HG02623 (cell line): ENCODE results near the gene SPIB.
A peak's percentile ranks its signal among the peaks of the same experiment; 100 is the strongest.

Experiments
- ATAC-seq: cut with Tn5 transposase; IDR thresholded peaks from one replicate; pipeline ENCODE4 v1.9.1; 2021; ENCODE audit warnings: moderate library complexity; ENCODE audit not compliant: unreplicated experiment

The SPIB gene

DNA sequence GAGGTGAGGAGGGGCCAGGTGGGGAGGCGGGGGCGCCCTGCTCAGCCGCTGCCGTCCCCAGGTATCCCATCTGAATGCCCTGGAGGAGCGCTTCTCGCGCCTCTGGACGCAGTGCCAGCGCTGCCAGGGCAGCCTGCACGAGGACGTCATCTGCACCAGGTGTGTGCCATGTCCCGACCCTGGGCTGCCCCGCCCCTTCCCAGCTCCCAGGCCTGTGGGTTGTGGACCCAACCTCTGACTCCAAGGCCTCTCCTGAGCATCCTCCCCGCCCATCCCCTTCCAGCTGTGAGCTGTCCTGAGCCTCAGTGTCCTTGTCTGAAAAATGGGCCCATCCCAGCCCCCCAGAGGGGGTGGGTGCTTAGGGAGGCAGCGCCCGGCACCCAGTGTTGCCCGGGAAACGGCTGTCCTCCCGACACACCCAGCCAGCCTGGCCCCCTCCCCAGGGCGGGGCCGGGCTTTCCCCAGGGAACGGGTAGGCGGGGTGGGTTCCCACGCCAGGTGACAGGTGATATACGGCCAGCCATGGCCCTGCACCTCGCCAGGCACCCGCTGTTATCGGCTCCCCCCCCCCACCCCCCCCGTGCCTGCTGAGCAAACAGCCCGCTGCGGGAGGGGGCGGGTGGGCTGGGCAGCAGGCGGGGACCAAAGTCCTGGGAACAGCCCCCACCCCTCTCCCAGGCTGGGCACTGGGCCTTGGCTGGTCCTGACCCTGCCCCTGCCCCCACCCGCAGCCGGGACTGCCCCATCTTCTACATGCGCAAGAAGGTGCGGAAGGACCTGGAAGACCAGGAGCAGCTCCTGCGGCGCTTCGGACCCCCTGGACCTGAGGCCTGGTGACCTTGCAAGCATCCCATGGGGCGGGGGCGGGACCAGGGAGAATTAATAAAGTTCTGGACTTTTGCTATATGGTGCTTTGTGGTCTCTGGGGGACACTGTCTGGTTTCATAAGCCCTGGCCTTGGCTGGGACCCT lies 1.3 kb upstream of the SPIB start:
- ATAC-seq, result no peak

DNA sequence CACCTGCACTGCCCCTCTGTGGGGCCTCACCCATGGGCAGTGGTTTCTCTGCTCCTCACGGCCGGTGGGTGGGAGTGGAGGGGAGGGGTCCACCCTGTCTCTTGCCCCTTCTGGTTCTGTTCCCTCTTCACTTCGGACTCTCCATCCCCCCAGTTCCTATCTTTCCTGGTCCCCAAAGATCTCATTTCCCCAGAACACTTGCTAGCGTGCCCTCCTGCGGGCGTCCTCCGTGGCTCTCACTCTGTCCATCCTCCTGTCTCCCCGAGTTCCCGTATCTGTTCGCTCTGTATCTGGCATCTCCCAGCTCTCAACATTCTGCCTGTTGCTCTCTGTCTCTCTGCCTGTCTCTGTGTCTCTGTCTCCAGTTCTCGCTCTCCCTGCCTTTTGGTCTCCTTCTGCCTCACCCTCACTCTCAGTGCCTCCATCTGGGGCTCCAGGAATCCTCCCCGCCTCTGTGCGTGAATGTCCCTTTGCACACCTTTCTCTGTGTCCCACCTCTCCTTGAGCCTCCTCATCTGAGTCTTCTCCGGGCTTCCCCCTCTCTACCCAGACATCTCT lies 363 bp downstream of the SPIB start:
- no peak for ATAC-seq

DNA sequence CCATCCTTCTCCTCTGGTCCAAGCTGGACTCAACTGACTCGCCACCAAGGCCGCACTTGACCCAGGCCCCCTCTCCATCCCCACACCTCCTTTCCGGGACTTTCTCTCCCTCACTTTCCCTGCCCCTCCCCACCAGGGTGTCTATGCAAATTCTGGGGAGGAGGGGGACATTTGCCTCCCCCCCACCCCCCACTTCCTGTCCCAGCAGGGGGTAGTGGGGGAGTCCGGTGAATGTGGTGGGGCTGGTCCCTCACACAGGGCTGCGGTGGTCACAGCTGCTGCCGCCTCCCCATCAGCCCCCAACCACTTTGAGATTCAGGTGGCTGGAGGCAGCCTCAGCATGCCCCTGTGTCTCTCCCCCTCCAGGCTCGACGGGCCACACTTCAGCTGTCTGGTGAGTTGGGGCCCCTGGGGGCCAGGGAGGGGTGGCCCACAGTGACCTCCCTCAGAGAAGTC lies 870 bp downstream of the SPIB start:
- ATAC-seq, result no peak

DNA sequence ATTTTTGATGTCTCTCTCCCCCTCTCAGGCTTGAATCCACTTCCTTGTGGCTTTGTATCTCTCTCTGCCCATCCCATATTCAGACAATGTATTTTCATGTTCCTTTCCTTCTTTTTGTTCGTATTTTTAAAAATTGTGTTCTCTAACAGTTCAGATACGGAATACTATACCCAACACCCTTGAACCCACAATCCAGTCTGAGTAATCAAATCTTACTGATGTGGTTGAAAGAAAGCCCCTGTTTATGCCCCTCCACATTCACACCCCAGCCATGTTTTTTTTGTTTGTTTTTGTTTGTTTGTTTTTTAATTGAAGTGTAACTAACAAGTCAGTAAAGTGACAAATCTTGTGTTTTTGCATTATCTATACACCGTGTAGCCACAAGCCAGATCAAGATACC lies 1.4 kb downstream of the SPIB start:
- ATAC-seq, result no peak

DNA sequence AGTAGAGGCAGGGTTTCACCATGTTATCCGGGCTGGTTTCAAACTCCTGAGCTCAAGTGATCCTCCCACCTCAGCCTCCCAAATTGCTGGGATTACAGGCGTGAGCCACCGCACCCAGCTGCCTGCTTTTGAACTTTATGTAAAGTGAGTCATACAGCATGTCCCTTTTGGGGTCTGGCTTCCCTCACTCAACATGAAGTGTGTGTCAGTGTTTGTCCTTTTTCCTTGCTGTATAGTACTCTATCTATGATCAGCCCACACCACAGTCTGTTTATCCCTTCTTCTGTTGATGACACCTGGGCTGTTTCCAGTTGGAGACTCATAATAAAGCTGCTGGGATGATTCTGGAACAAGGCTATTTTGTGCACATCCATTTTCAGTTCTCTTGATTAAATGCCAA lies 2.1 kb downstream of the SPIB start:
- no peak for ATAC-seq

DNA sequence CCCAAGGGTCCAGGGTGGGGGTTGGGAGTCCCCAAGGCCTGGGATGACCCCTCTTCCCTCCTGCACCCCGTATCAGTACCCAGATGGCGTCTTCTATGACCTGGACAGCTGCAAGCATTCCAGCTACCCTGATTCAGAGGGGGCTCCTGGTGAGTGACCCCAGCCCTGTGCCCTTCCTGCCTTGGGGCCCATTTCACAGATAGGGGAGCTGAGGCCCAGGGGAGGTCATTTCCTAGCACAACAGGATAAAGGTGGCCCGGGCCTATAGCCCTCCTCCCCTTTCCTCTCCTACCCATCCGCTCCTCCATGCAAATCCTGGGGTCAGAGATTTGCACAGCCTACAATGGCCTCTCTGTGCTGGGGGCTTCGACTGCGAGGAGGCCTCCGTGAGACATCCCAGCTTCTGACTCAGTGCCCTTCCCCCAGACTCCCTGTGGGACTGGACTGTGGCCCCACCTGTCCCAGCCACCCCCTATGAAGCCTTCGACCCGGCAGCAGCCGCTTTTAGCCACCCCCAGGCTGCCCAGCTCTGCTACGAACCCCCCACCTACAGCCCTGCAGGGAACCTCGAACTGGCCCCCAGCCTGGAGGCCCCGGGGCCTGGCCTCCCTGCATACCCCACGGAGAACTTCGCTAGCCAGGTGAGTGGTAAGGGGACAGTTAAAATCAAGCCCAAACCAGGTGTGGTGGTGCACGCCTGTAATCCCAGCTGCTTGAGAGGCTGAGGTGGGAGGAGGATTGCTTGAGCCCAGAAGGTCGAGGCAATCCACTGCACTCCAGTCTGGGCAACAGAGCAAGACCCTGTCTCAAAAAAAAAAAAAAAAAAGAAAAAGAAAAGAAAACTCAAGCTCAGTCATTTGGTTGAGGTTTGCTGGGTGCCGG lies 3.9 kb downstream of the SPIB start:
- ATAC-seq, result no peak

DNA sequence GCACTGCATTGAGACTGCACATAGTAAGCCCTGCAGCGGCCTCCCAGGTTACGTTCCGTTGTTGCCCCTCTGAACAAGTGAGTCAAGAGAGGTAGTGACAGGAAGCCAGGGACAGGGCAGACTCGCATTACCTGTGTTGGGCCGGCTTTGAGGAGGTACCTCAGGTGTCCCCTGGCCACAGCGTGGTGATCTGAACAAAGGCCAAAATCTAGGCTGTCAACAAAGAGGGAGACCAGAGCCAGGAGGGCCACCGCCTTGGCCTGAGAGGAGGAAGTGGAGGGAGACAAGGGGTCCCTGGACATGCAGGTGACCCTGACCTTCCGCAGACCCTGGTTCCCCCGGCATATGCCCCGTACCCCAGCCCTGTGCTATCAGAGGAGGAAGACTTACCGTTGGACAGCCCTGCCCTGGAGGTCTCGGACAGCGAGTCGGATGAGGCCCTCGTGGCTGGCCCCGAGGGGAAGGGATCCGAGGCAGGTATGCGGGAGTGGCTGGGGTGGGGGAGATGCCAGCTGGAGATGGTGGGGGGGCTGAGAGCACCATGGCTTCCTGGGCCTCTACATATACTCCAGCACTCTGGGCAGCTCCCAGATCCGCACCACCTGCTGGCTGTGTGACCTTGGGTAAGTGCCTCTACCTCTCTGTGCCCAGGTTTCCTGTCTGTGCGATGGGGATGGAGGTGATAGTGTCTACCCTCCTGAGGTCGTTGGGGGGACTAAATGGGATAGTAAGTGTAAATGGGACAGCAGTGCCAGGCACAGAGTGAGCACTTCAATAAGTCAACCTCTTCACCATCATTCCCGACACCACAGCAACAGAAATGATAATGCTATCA lies 4.8 kb downstream of the SPIB start:
- ATAC-seq, result no peak

DNA sequence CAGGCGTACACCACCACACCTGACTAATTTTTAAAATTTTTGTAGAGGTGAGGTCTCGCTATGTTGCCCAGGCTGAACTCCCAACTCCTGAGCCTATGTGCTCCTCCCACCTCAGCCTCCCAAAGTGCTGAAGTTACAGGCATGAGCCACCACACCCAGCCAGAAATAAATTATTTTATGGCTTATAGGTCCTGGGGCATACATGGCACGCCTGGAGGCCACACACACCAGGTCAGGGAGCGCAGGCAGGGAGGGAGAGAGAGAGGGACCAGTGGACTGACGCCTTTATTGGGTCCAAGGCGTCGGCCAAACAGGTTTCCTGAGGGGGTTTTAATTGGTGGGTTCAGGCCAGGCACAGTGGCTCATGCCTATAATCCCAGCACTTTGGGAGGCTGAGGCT lies 6.8 kb downstream of the SPIB start:
- ATAC-seq, result no peak

DNA sequence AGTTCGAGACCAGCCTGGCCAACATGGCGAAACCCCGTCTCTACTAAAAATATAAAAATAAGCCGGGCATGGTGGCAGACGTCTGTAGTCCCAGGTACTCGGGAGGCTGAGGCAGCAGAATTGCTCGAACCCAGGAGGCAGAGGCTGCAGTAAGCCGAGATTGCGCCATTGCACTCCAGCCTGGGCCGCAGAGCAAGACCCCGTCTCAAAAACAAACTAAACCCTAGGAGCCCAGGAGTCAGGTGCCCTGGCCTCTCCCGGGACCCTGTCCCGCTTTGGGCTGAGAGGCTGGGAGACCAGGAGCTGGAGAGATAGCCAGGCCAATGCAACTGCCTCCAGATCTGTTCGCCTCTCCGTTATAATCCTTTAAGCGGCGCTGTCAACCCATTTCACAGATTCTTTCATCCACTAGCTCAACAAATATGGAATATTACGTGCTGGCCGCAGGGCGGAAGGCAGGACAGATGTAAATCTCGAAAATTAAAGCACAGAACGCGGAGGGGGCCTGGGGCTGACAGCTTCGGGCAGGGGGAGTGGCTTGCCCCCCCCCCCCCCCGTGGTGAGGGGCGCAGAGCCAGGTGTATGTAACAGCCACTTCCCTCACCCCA lies 8.7 kb downstream of the SPIB start:
- ATAC-seq, result no peak

DNA sequence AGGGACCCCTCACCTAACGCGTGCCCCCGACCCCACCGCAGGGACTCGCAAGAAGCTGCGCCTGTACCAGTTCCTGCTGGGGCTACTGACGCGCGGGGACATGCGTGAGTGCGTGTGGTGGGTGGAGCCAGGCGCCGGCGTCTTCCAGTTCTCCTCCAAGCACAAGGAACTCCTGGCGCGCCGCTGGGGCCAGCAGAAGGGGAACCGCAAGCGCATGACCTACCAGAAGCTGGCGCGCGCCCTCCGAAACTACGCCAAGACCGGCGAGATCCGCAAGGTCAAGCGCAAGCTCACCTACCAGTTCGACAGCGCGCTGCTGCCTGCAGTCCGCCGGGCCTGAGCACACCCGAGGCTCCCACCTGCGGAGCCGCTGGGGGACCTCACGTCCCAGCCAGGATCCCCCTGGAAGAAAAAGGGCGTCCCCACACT lies 9.3 kb downstream of the SPIB start:
- ATAC-seq, result no peak

DNA sequence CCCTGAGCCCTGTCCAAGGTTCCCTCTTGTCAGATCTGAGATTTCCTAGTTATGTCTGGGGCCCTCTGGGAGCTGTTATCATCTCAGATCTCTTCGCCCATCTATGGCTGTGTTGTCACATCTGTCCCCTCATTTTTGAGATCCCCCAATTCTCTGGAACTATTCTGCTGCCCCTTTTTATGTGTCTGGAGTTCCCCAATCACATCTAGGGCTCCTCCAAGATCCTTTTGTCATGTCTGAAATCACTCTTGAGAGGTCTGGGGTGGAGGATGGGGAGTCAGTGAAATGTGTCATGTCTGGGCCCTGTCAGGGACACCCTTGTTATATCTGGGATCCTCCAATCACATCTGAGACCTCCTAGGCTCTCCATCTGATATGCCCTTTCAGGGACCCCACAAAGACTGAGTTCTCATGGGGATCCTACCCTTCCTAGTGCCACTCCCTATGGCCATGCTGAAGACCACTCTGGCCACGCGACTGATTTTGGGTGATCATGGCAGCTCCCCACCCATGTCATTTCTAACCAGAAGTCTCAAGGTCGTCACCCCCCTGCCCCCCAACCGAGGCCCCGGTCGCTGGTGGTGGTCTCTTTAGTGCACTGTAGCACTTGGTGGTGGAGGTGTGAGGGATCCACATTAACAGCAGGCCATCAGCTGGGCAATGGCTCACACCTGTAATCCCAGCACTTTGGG lies 10.2 kb downstream of the SPIB start:
- ATAC-seq, result no peak

DNA sequence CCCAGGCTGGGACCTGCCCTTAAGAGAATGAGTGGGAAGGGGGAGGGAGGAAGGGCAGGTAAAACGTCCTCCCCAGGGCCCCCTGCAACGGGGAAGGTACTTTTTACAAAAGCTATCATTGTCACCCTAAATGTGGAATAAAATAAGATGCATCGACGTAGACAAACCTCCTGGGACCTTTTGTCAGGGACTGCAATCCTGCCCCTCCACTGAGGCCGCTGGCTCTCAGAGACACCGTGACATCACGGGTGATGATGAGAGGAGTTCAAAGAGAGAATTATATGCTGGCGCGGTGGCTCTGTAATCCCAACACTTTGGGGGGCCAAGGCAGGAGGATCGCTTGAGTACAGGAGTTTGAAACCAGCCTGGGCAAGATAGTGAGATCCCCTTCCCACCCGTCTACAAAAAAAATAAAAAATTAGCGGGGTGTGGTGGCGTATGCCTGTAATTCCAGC lies 12.2 kb downstream of the SPIB start:
- ATAC-seq, result no peak

DNA sequence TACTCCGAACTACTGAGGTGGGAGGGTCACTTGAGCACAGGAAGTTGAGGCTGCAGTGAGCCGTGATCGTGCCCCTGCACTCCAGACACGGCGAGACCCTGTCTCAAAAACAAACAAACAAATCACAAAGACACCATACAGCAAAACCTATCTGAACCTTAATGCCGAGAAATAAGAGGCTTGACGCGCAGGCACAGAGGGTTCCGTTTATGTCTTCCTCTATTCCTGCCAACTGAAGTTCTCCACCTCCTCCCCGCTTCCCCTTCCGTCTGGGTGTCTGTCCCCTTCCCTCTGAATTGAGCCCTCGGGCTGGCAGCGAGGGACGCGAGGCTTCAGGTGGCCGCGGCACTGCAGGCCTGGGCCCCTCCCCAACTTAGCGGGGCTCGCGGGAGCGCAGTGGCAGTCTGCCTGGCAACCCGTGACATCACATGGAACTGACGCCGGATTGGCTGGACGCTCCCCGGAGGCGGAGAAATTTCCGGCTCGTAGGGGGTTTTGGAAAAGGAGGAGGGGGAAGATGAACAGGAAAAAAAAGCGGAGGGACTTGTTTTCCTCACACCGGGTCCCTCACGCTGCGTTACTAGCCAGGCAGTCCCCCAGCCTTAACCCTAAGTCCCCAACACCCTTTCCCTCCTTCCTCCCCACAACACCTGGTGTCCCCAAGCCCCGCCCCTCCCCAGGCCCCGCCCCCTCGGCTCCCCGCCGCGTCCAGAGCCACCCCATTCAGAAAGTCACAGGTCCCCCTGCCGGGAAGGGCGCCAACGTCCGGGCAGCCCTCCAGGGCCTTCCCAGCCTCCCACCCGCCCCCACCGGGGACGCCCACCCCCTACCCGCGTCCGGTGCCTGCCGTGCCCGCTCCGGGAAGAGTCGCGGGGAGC lies 12.8 kb downstream of the SPIB start:
- peak; percentile 84 for ATAC-seq

DNA sequence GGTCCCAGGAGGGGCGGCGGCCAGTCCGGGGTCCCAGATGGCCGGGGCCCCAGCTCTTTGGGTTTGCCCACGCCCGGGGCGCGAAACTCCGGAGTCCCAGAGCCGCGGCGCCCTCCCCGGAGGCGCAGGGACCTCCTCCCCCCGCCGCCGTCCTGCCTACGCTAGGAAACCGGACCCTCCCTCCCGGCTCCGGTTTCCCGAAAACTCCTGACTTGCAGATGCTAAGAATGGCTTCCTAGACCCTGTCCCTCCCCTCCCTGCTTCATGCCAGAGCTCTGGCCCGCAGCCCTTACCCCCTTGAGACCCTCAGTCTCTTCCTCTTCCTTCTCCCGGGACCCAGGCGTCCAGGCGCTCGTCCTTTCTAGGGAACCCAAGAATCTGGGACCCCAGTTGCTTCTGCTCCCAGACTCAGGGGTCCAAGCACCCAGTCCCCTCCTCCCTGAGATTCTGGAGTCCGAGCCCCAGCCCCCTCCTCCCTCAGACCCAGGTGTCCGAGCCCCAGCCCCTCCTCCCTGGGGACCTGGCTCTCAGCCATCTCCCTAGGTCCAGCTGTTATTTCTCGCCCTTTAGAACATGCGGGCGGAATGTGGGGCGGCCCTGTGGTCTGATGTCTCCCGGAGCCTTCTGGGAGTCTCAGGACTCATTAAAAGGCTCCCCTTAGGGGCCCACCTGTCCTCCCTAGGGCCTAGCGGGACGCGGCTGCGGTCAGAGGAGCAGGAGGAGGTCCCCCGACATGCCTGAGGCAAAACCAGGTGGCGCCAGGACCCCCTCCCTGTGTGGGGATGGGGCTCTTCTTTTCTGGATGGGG lies 13.7 kb downstream of the SPIB start, which contains the start of gene MYBPC2:
MYBPC2 (plus strand) TSS at position 672 of the 808 bp plus-strand sequence; CDS start at position 734, 62 bp downstream.
- ATAC-seq, result no peak

DNA sequence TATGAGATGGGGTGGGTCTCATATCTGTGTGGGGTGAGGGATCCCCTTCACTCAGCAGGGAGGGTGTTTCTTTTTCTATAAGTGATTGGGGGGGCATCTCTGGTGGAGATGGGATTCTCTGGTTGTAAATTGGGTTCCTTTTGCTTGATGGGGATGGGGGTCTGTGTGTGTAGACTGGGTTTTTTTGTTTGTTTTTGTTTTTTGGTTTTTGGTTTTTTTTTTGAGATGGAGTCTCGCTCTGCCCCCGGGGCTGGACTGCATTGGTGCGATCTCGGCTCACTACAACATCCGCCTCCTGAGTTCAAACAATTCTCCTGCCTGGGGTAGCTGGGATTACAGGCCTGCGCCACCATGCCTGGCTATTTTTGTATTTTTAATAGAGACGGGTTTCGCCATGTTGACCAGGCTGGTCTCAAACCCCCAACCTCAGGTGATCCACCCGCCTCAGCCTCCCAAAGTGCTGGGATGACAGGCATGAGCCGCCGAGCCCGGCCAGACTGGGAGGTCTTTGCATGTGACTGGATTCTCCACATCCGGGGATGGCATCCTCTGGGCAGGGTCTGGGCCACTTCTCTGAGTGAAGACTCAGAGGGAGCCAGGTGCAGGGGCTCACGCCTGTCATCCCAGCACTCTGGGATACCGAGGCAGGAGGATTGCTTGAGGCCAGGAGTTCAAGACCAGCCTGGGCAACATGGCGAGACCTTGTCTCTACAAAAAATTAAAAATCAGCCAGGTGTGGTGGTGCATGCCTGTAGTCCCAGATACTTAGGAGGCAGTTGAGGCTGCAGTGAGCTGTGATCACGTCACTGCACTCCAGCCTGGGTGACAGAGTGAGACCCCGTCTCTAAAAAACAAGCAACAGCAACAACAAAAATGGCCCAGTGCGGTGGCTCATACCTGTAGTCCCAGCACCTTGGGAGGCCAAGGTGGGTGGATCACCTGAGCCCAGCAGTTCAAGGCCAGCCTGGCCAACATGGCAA lies 14.8 kb downstream of the SPIB start:
- no peak for ATAC-seq

DNA sequence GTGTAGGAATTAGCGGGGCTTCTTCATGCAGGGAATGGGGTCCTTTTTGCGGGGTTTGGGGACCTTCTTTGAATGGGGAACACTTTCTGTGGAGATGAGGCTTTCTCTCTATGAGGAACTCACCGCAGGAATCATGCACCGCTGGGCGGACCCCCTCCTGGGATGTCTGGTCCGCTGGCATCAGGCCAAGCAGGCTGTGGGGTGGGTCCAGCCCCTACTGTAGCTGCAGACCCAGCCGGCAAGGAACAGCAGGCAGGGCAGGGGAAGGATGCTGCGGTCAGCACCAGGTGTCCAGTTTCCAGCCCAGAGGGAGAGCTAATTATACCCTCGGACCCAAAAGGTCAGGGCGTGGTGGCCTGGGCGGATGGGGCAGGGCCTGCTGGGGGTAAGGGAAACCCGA lies 15.8 kb downstream of the SPIB start:
- no peak for ATAC-seq
